Subcutaneous abdominal adipose tissue (tissue), 5 donors: ENCODE measurements around the gene PRPF38B.
"Not testable (repeated sequence)": the region's sequence is repeated elsewhere in the genome, so short reads cannot be mapped to it uniquely, and the experiment has no call there.

Source experiments
- H3K27ac ChIP-seq: one replicate; pipeline ENCODE4 v1.7.0; 2013; ENCODE audit warnings: low read depth, mild to moderate bottlenecking, inconsistent platforms, low read length, moderate library complexity
- H3K27me3 ChIP-seq, 5 donors: one replicate each; pipeline ENCODE4 v1.7.0; 2013; ENCODE audit warnings: low read length in 5 of 5, inconsistent platforms in 1 of 5; ENCODE audit not compliant: control insufficient read depth in 5 of 5, insufficient read depth in 4 of 5
- H3K36me3 ChIP-seq, 5 donors: one replicate each; pipeline ENCODE4 v1.7.0; 2013; ENCODE audit warnings: low read length in 5 of 5; ENCODE audit not compliant: control insufficient read depth in 5 of 5, insufficient read depth in 5 of 5
- H3K4me1 ChIP-seq, 5 donors: one replicate each; pipeline ENCODE4 v1.7.0; 2013; ENCODE audit warnings: low read length in 5 of 5, mild to moderate bottlenecking in 3 of 5, moderate library complexity in 1 of 5; ENCODE audit not compliant: control insufficient read depth in 5 of 5, insufficient read depth in 5 of 5
- H3K4me3 ChIP-seq, 5 donors: one replicate each; pipeline ENCODE4 v1.7.0; 2013; ENCODE audit warnings: low read length in 5 of 5, low read depth in 1 of 5
- H3K9ac ChIP-seq, 5 donors: one replicate each; pipeline ENCODE4 v1.7.0; 2013; ENCODE audit warnings: low read length in 5 of 5, mild to moderate bottlenecking in 4 of 5, moderate library complexity in 3 of 5
- H3K9me3 ChIP-seq, 5 donors: one replicate each; pipeline ENCODE4 v1.7.0; 2013; ENCODE audit warnings: low read length in 5 of 5; ENCODE audit not compliant: control insufficient read depth in 5 of 5
- donor health status: healthy.
- donor health status: healthy.
- donor health status: healthy.
- donor health status: healthy.
- donor health status: healthy.

The PRPF38B gene

DNA sequence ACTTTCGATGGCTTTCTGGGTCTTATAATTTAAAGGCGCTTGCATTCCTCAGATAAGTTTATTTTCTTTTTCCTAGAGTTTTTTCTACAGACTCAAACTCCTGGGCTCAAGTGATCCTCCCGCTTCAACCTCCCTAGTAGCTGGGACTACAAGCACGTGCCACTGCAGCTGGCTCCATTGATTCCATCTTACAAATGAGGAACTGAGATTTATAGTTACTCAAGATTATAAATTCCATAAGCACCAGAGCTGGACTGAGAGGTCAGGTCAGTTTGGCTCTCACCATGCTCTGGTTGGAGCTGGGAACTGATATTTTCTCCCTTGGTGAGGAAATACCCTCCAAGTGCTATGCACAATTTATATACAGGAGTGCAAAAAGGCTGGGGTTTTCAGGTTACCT is 13.4 kb upstream of the PRPF38B start:
- H3K4me1 ChIP-seq: peaks cover 0 to 8% (median 4%) of the 10 kb centered on the region in 5 donors
- no peak overlapping the region for H3K27ac ChIP-seq
- no peak overlapping the region for H3K9ac ChIP-seq
- no peaks in the 10 kb centered on the region for H3K36me3 ChIP-seq
- no peaks in the 10 kb centered on the region for H3K27me3 ChIP-seq
- H3K4me3 ChIP-seq: no peak overlapping the region
- no peaks in the 10 kb centered on the region for H3K9me3 ChIP-seq

GRCh38 chr1:108679586-108680213 is 12.4 kb upstream of the PRPF38B start:
- Histone ChIP-seq H3K4me1 (peaks cover 0 to 8% (median 4%) of the 10 kb centered on the region in 5 donors), H3K36me3 (no peaks in the 10 kb centered on the region), H3K9me3 (no peaks in the 10 kb centered on the region), H3K27me3 (no peaks in the 10 kb centered on the region), H3K4me3 (peak overlapping the region; percentile 4 to 65 (median 45)), H3K27ac (no peak overlapping the region), H3K9ac (peak overlapping the region in 1 of 5 donors; percentile 73)

DNA sequence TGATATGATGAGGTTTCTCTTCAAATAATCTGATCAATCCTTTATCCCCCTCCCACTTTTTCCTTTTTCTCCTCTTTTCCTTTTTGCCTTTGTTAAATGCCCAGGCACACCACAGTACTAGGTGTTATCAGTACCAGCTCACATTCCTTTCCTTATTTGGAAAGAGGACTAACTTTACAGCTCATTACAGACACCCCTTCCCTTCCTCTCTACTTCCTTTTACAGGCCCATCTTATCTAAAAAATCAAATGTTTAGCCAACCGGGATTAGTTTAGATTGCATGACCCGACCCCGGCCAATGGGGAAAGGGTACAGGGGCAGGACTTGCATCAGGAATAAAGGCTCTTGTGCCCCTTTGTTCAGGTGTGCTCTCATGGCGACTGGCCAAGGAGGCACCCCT is 10.4 kb upstream of the PRPF38B start:
- not testable (repeated sequence) for H3K36me3 ChIP-seq, H3K9ac ChIP-seq, H3K27ac ChIP-seq, H3K9me3 ChIP-seq, H3K27me3 ChIP-seq, H3K4me3 ChIP-seq
- peaks cover 0 to 13% (median 8%) of the 10 kb centered on the region in 5 donors for H3K4me1 ChIP-seq

DNA sequence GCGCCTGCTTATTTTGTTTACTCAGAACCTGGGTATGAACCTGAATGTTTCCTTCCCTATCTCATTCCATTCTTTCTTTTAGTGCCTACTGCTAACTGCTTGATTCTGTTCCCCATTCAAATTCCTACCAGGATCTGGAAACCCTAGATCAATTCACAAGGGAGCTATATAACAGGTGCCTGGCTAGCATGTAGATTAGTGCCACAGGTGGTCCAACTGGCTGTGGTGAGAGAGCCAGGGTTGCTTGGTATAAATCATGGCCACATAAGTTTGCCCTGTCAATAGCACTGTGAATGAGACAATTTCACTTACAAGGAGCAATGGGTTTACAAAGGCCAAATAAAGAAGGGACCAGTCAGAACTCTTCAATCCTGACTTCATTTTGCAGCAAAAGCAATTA is 6.6 kb upstream of the PRPF38B start:
- no peaks in the 10 kb centered on the region for H3K27me3 ChIP-seq
- H3K4me3 ChIP-seq: no peak overlapping the region
- H3K4me1 ChIP-seq: peaks cover 0 to 11% (median 8%) of the 10 kb centered on the region in 5 donors
- H3K36me3 ChIP-seq: no peaks in the 10 kb centered on the region
- no peak overlapping the region for H3K27ac ChIP-seq
- H3K9me3 ChIP-seq: no peaks in the 10 kb centered on the region
- H3K9ac ChIP-seq: no peak overlapping the region

GRCh38 chr1:108686614-108687313 is 5.3 kb upstream of the PRPF38B start:
- Histone ChIP-seq H3K9ac (peak overlapping the region in 2 of 5 donors; percentile 2 to 40), H3K4me3 (no peak overlapping the region), H3K36me3 (no peaks in the 10 kb centered on the region)

GRCh38 chr1:108691128-108691941 is 775 bp upstream of the PRPF38B start:
- peaks cover 0 to 9% (median 6%) of the 10 kb centered on the region in 5 donors for H3K36me3 ChIP-seq
- H3K27me3 ChIP-seq: no peaks in the 10 kb centered on the region
- H3K9ac ChIP-seq: peak overlapping the region; percentile 82 to 98 (median 96)
- peaks cover 2 to 49% (median 46%) of the 10 kb centered on the region in 5 donors for H3K4me1 ChIP-seq
- peak overlapping the region; percentile 97 for H3K27ac ChIP-seq
- H3K4me3 ChIP-seq: peak overlapping the region; percentile 86 to 98 (median 96)
- no peaks in the 10 kb centered on the region for H3K9me3 ChIP-seq

More at GRCh38 chr1:108686614-108687313, 5.3 kb upstream of the PRPF38B start:
- peaks cover 2 to 19% (median 16%) of the 10 kb centered on the region in 5 donors for H3K4me1 ChIP-seq
- H3K9me3 ChIP-seq: no peaks in the 10 kb centered on the region
- no peak overlapping the region for H3K27ac ChIP-seq
- no peaks in the 10 kb centered on the region for H3K27me3 ChIP-seq

GRCh38 chr1:108692724-108693655 is 880 bp downstream of the PRPF38B start:
- Histone ChIP-seq H3K9me3 (no peaks in the 10 kb centered on the region), H3K36me3 (peaks cover 15 to 25% (median 21%) of the 10 kb centered on the region in 5 donors), H3K27me3 (no peaks in the 10 kb centered on the region), H3K4me1 (peaks cover 2 to 41% (median 38%) of the 10 kb centered on the region in 5 donors), H3K4me3 (peak overlapping the region; percentile 86 to 99 (median 98)), H3K27ac (peak overlapping the region; percentile 97), H3K9ac (peak overlapping the region; percentile 89 to 98 (median 96))

- Histone ChIP-seq H3K27me3 (no peaks in the 10 kb centered on the region), H3K4me3 (no peak overlapping the region), H3K27ac (peak overlapping the region; percentile 28), H3K36me3 (peaks cover 41 to 50% (median 45%) of the 10 kb centered on the region in 5 donors), H3K4me1 (peaks cover 2 to 42% (median 38%) of the 10 kb centered on the region in 5 donors), H3K9ac (peak overlapping the region in 1 of 5 donors; percentile 56), H3K9me3 (no peaks in the 10 kb centered on the region)
These were observed 3.4 kb downstream of the PRPF38B start for GRCh38 chr1:108695535-108695934.
